GM12878 (cell line): ENCODE results near the gene MRM3. TPM values are rescaled to one million over a fixed set of nuclear protein-coding genes. Genes with fewer than 3 reads are reported as not detected.

Source experiments
- ATF3 ChIP-seq: IDR thresholded peaks from 2 replicates; pipeline ENCODE4 v1.6.1; 2011; ENCODE audit warnings: low read depth, mild to moderate bottlenecking, low read length, moderate library complexity, borderline replicate concordance; ENCODE audit errors: extremely low read depth
- CBFB ChIP-seq: IDR thresholded peaks from 2 replicates; pipeline ENCODE4 v1.6.1; 2016; ENCODE audit warnings: antibody characterized with exemption, low read depth
- HCFC1 ChIP-seq: fragments of 150-350 bp; IDR thresholded peaks from 2 replicates; pipeline ENCODE4 v1.6.1; 2014; ENCODE audit warnings: low read length
- IKZF2 ChIP-seq, 2 experiments: fragments of 450-650 bp; IDR thresholded peaks; 2 replicates each; pipeline ENCODE4 v1.6.1; 2017; ENCODE audit warnings: mild to moderate bottlenecking in 2 of 2, moderate library complexity in 2 of 2
- IRF4 ChIP-seq: IDR thresholded peaks from 2 replicates; pipeline ENCODE4 v1.6.1; 2011; ENCODE audit warnings: low read depth, low read length
- KLF5 ChIP-seq: fragments of 450-650 bp; IDR thresholded peaks from 2 replicates; pipeline ENCODE4 v1.6.1; 2014; ENCODE audit warnings: mild to moderate bottlenecking; ENCODE audit not compliant: partially characterized antibody
- MYC ChIP-seq: IDR thresholded peaks from 2 replicates; pipeline ENCODE4 v1.6.1; 2011; ENCODE audit warnings: mild to moderate bottlenecking, low read length, moderate library complexity, inconsistent platforms; ENCODE audit not compliant: insufficient read depth, insufficient replicate concordance, insufficient read length, severe bottlenecking
- NR2C2 ChIP-seq: IDR thresholded peaks from 2 replicates; pipeline ENCODE4 v1.6.1; 2011; ENCODE audit warnings: borderline replicate concordance, low read depth; ENCODE audit not compliant: control insufficient read depth, insufficient read length
- NRF1 ChIP-seq: conservative IDR thresholded peaks from 2 replicates; pipeline ENCODE4 v1.6.1; 2011; ENCODE audit warnings: mild to moderate bottlenecking, low read depth, low read length, improper control_type of control experiment
- PAX5 ChIP-seq: IDR thresholded peaks from 2 replicates; pipeline ENCODE4 v1.6.1; 2011; ENCODE audit warnings: low read depth, low read length, borderline replicate concordance
- RB1 ChIP-seq: fragments of 450-650 bp; formaldehyde crosslinking; IDR thresholded peaks from 2 replicates; pipeline ENCODE4 v1.6.1; 2017; ENCODE audit warnings: mild to moderate bottlenecking, borderline replicate concordance
- RUNX3 ChIP-seq: IDR thresholded peaks from 2 replicates; pipeline ENCODE4 v1.6.1; 2012; ENCODE audit warnings: low read length, inconsistent platforms
- SIX5 ChIP-seq: IDR thresholded peaks from 2 replicates; pipeline ENCODE4 v1.6.1; 2011; ENCODE audit warnings: mild to moderate bottlenecking, low read depth, low read length, moderate library complexity; ENCODE audit not compliant: severe bottlenecking
- SMAD1 ChIP-seq: fragments of 450-650 bp; IDR thresholded peaks from 2 replicates; pipeline ENCODE4 v1.6.1; 2018; ENCODE audit warnings: mild to moderate bottlenecking, low read depth; ENCODE audit not compliant: partially characterized antibody
- SMAD5 ChIP-seq: IDR thresholded peaks from 2 replicates; pipeline ENCODE4 v1.6.1; 2016; ENCODE audit warnings: antibody characterized with exemption, low read depth
- SUZ12 ChIP-seq: fragments of 200-600 bp; sonication (generic); IDR thresholded peaks from one replicate; pipeline ENCODE4 v1.6.1; 2018; ENCODE audit warnings: antibody characterized with exemption, mild to moderate bottlenecking; ENCODE audit not compliant: unreplicated experiment
- YY1 ChIP-seq: IDR thresholded peaks from 2 replicates; pipeline ENCODE4 v1.6.1; 2011; ENCODE audit warnings: low read depth, mild to moderate bottlenecking, low read length
- ZNF622 ChIP-seq: fragments of 450-650 bp; IDR thresholded peaks from 2 replicates; pipeline ENCODE4 v1.6.1; 2017; ENCODE audit warnings: mild to moderate bottlenecking, inconsistent platforms
- polyA plus RNA-seq, 11 experiments: library from polyadenylated mRNA; depleted of rRNA in 4 of 11; unstranded in 6 of 11; stranded (reverse) in 5 of 11; fragments of >200 nt; fragmentation: Nextera tagmentation in 4 of 11; fragmentation: Illumina TruSeq in 1 of 11; extraction: Ambion mirVana in 4 of 11; extraction: Trizol in 1 of 11; gene quantifications; 1 replicate in 1 of 11; 2 replicates in 10 of 11; pipeline versions ENCODE4 v1.2.1 to v1.2.3, GENCODE V29; 2011 to 2016; ENCODE audit warnings: inconsistent platforms in 2 of 11, missing spikeins in 2 of 11, low read depth in 1 of 11
- total RNA-seq, 4 experiments: library from RNA; depleted of rRNA in 3 of 4; stranded (reverse); fragments of >200 nt in 3 of 4; fragmentation: Illumina TruSeq in 1 of 4; extraction: Trizol in 1 of 4; gene quantifications; 2 replicates each; pipeline versions ENCODE4 v1.2.1 to v1.2.3, GENCODE V29; 2013 to 2021
- TF ChIP-seq, protein P1 (sequence below): fragments of 450-650 bp; formaldehyde crosslinking; IDR thresholded peaks from 2 replicates; pipeline ENCODE4 v1.4.0; 2022; ENCODE audit warnings: mild to moderate bottlenecking, moderate library complexity
- TF ChIP-seq, protein P2 (sequence below): fragments of 450-650 bp; formaldehyde crosslinking; IDR thresholded peaks from 2 replicates; pipeline ENCODE4 v1.4.0; 2020; ENCODE audit warnings: mild to moderate bottlenecking, moderate library complexity
- TF ChIP-seq, protein P3 (sequence below): IDR thresholded peaks from 2 replicates; pipeline ENCODE4 v1.6.1; 2012; ENCODE audit warnings: mild to moderate bottlenecking, low read depth, low read length

Gene MRM3
- total and polyA plus RNA-seq, 10 of the 15 experiments (the other 5 are each of a cell fraction or from before 2014, with no cell fraction given) = 2.3 to 48.9 (median 26.6) TPM

DNA sequence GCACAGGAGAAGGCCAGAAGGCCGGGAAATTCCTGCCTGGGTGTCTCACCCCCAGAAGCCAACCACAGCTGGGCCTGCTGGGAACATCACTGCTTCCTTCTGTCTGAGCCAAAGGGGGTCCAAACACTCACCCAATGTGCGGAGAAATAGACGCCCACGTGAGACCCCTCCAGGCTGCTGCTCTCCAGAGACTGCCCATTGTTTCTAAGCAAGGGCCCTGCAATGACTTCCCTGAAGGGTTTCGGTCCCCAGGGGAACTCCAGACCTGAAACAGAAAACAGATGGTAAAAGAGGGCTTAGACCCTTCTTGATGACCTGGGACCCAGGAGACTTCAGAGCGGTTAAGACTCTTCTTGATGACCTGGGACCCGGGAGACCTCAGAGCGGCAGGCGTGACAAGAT is 41.3 kb downstream of the MRM3 start (continued):
- TF ChIP-seq, protein P1, sequence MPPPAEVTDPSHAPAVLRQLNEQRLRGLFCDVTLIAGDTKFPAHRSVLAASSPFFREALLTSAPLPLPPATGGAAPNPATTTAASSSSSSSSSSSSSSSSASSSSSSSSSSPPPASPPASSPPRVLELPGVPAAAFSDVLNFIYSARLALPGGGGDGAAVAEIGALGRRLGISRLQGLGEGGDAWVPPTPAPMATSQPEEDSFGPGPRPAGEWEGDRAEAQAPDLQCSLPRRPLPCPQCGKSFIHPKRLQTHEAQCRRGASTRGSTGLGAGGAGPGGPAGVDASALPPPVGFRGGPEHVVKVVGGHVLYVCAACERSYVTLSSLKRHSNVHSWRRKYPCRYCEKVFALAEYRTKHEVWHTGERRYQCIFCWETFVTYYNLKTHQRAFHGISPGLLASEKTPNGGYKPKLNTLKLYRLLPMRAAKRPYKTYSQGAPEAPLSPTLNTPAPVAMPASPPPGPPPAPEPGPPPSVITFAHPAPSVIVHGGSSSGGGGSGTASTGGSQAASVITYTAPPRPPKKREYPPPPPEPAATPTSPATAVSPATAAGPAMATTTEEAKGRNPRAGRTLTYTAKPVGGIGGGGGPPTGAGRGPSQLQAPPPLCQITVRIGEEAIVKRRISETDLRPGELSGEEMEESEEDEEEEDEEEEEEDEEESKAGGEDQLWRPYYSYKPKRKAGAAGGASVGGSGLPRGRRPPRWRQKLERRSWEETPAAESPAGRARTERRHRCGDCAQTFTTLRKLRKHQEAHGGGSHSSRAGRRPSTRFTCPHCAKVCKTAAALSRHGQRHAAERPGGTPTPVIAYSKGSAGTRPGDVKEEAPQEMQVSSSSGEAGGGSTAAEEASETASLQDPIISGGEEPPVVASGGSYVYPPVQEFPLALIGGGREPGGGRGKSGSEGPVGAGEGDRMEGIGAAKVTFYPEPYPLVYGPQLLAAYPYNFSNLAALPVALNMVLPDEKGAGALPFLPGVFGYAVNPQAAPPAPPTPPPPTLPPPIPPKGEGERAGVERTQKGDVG (CRISPR knock-in tag) = no peak
- no peak for TF ChIP-seq SMAD1
- no peak for TF ChIP-seq ZNF622
- TF ChIP-seq NR2C2 = no peak
- no peak for TF ChIP-seq SMAD5
- TF ChIP-seq YY1 = no peak
- 0 out of 2 replicates have a peak, but pooled peaks have one; percentile 4 for TF ChIP-seq RUNX3
- TF ChIP-seq, protein P2, sequence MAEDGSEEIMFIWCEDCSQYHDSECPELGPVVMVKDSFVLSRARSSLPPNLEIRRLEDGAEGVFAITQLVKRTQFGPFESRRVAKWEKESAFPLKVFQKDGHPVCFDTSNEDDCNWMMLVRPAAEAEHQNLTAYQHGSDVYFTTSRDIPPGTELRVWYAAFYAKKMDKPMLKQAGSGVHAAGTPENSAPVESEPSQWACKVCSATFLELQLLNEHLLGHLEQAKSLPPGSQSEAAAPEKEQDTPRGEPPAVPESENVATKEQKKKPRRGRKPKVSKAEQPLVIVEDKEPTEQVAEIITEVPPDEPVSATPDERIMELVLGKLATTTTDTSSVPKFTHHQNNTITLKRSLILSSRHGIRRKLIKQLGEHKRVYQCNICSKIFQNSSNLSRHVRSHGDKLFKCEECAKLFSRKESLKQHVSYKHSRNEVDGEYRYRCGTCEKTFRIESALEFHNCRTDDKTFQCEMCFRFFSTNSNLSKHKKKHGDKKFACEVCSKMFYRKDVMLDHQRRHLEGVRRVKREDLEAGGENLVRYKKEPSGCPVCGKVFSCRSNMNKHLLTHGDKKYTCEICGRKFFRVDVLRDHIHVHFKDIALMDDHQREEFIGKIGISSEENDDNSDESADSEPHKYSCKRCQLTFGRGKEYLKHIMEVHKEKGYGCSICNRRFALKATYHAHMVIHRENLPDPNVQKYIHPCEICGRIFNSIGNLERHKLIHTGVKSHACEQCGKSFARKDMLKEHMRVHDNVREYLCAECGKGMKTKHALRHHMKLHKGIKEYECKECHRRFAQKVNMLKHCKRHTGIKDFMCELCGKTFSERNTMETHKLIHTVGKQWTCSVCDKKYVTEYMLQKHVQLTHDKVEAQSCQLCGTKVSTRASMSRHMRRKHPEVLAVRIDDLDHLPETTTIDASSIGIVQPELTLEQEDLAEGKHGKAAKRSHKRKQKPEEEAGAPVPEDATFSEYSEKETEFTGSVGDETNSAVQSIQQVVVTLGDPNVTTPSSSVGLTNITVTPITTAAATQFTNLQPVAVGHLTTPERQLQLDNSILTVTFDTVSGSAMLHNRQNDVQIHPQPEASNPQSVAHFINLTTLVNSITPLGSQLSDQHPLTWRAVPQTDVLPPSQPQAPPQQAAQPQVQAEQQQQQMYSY (CRISPR knock-in tag) = no peak
- TF ChIP-seq PAX5 = peak; percentile 37; the same call in 1 of the 2 replicates
- no peak for TF ChIP-seq SUZ12
- TF ChIP-seq CBFB = no peak
- no peak for TF ChIP-seq RB1
- no peak for TF ChIP-seq NRF1
- no peak for TF ChIP-seq KLF5
- TF ChIP-seq HCFC1 = no peak
- no peak for TF ChIP-seq ATF3
- no peak for TF ChIP-seq IRF4
- peak in 1 of 2 experiments; percentile 55; a peak in 2 of 4 replicates for TF ChIP-seq IKZF2 (IDR thresholded peaks at IDR 0.05)
- no peak for TF ChIP-seq MYC
- TF ChIP-seq SIX5 = no peak
- TF ChIP-seq, protein P3, sequence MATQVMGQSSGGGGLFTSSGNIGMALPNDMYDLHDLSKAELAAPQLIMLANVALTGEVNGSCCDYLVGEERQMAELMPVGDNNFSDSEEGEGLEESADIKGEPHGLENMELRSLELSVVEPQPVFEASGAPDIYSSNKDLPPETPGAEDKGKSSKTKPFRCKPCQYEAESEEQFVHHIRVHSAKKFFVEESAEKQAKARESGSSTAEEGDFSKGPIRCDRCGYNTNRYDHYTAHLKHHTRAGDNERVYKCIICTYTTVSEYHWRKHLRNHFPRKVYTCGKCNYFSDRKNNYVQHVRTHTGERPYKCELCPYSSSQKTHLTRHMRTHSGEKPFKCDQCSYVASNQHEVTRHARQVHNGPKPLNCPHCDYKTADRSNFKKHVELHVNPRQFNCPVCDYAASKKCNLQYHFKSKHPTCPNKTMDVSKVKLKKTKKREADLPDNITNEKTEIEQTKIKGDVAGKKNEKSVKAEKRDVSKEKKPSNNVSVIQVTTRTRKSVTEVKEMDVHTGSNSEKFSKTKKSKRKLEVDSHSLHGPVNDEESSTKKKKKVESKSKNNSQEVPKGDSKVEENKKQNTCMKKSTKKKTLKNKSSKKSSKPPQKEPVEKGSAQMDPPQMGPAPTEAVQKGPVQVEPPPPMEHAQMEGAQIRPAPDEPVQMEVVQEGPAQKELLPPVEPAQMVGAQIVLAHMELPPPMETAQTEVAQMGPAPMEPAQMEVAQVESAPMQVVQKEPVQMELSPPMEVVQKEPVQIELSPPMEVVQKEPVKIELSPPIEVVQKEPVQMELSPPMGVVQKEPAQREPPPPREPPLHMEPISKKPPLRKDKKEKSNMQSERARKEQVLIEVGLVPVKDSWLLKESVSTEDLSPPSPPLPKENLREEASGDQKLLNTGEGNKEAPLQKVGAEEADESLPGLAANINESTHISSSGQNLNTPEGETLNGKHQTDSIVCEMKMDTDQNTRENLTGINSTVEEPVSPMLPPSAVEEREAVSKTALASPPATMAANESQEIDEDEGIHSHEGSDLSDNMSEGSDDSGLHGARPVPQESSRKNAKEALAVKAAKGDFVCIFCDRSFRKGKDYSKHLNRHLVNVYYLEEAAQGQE = no peak
